Iris pigment epithelial cell (primary cell): ENCODE data around the gene TGFB2.

ENCODE experiments used
- DNase-seq: peaks from one replicate; pipeline ENCODE4 v3.0.0-alpha.2; 2011; ENCODE audit warnings: low read depth

TGFB2 gene

DNA sequence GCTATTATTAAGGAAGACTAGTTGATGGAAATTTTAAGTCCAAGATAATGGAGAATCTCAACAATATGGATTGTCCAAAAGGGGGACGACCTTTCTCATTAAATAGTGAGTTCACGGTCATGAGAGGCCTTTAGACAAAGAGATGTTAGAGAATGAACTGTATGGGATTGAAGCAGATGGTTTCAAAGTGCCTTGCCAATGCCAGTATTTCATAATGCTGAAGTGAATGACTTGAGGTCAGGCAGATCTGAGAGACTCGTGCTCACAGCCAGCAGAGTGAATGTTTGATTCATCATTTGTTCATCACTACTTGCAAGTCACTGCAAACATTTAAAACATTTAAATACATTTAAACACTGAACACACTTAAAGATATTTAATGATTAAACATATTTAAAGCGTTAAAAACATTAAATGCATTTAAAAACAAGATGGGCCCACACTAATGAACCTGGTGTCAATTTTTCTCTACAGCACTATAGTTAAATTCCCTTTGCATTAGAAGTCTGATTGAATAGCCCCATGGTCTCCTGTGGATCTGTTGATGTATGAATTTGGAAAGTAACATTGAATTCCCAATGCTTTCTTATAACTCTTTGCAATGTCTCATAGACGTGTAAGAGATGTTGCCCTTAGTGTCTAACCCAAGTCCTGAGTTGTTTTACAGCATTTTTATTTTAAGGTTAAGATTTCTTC lies 80.7 kb downstream of the TGFB2 start:
- peak; percentile 96 for DNase-seq

DNA sequence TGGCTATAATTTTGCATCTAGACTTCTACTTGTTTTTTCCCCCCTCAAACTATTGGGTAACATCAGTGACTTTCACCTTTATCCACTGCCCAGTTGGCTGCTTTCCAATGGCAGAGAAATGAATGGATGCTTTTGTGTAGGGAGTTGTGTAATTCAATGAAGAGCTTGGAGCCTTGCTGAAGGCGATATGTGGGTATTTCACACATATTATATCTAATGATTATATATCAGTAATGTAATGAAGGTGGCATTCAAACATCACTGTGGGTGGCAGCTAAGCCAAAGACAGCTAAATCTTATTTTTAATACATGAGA lies 81.2 kb downstream of the TGFB2 start:
- peak; percentile 86 for DNase-seq

DNA sequence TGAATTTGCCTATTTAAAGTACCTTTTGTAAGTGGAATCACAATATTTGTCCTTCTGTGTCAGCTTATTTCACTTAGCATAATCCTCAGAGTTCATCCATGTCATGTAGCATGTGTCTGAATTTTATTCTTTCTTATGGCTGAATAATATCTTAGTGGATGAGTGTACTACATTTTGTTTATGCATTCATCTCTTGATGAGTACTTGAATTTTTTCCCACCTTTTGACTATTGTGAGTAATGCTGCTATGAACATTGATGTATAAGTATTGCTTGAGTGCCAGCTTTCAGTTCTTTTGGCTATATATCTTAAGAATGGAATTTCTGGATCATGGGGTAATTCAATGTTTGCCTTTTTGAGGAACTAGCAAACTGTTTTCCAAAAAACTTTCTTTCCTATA lies 84.2 kb downstream of the TGFB2 start:
- peak; percentile 51 for DNase-seq

DNA sequence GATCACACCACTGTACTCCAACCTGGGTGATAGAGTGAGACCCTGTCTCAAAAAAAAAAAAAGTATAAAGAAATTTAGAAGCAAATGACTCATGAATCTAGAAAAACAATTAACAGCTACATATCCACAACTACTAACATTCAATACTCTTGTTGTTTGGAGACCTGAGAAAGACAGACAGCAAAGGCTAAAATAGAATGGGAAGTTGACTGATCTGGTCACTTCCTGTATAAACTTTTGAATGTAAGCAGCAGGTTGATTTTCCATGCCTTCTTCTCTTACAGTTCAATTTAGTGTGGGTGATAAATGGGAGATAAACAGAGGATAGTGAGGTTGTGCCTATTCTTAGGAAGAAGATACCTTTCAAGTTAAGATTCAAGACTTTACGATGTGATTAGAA lies 85.2 kb downstream of the TGFB2 start:
- DNase-seq = no peak

DNA sequence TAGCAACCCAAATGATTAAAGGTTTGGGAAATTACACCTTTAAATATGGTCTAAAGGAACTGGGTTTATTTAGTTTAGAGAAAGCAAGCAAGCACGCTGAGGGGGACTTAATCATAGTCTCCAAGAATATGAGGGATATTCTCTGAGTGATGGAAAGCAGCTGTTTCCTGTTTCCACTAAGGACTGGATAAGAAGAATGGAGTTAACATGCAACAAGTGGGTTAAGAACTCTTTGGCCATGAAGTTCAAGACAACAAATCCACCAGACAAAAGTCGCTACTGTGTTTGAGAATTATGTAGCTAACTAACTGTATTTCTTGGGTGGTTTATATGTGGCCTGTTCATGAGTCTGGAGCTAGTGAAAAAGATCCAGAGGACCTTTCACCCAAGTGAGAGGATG lies 85.7 kb downstream of the TGFB2 start:
- peak; percentile 47 for DNase-seq

DNA sequence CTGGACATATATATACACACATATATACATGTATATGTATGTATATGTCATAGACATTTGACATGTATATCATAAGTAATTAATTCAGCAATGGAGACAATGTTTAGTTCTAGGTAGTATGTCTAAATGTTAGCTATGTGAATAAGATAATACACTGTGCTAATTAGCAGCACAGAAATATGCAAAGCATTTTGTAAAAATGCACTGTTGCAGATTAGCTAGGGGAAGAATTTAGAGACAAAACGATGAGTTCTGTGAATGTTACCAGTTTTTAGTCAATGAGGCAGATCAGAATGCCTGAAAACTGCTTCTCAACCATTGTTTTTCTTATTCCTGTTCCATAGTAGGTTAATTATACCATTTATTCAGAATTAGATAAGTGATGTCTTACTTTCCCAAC lies 86.3 kb downstream of the TGFB2 start:
- DNase-seq = no peak

DNA sequence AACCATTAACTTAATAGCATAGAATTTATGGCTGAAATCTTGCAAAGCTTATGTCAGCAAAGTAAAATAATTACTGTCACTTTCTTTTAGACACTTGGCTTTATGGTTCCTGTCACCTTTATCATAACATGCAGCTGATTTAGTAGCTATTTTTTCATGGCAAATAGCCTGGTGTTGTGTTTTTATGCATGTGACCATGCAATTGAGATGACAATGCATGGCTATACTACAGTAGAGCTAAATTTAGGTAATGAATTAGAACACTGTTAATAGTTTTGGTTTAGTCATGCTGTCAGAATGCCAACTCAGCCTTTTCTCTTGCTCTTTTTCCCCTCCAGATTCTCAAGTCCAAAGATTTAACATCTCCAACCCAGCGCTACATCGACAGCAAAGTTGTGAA lies 88.6 kb downstream of the TGFB2 start:
- DNase-seq = peak; percentile 51

DNA sequence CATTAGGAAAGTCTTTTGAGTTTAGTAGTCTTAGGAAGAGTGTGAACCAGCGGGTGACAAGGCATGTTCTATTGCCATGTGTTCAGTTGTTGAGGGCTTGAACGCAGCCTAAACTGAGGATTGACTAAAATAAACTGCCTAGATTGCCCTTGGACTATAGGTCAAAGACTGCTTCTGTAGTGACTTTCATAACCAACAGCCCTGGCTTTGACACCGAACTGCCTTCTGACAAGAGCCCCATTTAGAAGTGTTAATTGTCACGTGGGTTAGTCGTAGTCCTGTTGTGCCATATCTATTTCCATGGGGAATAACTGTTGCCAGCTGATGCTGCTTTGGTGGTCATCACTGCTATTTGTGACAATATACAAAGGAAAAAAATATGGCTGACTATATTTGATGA lies 90.4 kb downstream of the TGFB2 start:
- no peak for DNase-seq

DNA sequence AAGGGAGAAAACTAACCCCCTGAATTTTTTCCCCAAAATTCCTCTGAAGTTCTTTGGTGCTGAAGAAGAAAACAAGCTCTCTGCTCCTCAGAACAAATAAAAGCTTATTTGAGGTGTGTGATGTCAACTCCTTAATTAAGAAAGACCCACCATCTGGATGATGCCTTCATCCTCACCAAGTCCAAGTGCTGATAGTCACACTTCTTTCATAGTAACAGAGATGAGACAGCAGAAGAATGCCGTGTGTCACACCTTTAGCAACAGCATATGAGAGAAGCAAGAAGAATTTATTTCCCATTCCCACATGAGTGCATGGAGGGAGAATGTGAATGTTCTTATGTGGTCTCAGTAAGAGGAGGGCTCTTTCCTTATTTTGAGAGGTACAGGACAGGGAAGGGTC lies 91.2 kb downstream of the TGFB2 start:
- no peak for DNase-seq

DNA sequence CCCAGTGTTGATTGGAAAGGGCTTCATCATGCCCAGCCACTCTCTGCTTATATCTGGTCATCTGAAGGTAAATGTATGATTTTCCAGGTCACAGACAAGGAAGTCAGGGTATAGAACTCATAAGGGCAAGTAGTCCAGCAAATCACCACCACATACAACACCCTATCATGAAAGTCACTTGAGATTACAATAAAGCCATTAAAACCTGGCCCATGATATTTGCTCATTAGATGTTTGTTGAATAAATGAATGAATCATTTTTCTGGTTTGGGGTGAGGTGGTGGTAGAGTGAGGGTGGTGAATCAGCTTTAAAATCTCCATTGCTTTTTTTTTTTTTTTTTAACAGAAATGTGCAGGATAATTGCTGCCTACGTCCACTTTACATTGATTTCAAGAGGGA lies 91.9 kb downstream of the TGFB2 start:
- no peak for DNase-seq

DNA sequence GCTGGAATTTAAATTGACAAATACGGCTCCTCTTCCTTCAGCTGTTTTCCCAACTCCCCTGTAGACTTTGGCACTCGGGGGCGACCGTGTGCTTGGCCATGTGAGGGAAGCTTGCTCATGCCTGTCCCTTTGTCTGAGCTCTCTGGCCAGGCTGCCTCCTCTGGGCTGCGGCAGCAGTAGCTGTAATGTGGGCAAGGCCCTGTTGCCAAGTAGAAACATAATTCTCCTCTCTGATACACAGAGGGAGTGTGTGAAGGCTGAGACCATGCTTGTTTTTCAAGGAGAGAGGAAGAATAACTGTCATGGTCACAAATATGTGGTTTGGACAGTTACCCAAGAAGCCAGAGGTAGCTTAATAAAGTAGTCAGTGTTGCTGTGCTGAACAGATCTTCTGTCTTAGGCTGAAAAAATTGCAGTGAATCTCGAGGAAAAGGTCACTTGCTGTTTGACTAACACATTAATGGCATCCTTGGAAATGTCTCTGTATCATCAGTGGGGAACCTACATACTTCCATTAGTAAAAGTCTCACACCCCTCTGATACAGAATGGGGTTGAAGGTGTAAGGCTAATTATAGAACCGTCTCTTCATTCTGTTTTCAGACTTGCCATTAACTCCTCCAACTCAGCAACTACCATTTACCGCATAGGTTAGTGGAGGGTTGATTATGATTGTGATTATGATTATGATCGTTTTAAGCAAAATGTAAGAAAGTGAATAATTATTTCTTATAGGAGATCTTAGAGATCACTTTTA lies 94.6 kb downstream of the TGFB2 start:
- peak; percentile 42 for DNase-seq

DNA sequence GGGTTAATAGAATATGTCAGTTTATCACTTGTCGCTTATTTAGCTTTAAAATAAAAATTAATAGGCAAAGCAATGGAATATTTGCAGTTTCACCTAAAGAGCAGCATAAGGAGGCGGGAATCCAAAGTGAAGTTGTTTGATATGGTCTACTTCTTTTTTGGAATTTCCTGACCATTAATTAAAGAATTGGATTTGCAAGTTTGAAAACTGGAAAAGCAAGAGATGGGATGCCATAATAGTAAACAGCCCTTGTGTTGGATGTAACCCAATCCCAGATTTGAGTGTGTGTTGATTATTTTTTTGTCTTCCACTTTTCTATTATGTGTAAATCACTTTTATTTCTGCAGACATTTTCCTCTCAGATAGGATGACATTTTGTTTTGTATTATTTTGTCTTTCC lies 98.1 kb downstream of the TGFB2 start:
- DNase-seq = no peak

DNA sequence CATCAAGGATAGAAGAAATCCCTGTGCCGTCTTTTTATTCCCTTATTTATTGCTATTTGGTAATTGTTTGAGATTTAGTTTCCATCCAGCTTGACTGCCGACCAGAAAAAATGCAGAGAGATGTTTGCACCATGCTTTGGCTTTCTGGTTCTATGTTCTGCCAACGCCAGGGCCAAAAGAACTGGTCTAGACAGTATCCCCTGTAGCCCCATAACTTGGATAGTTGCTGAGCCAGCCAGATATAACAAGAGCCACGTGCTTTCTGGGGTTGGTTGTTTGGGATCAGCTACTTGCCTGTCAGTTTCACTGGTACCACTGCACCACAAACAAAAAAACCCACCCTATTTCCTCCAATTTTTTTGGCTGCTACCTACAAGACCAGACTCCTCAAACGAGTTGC lies 99.0 kb downstream of the TGFB2 start:
- no peak for DNase-seq

DNA sequence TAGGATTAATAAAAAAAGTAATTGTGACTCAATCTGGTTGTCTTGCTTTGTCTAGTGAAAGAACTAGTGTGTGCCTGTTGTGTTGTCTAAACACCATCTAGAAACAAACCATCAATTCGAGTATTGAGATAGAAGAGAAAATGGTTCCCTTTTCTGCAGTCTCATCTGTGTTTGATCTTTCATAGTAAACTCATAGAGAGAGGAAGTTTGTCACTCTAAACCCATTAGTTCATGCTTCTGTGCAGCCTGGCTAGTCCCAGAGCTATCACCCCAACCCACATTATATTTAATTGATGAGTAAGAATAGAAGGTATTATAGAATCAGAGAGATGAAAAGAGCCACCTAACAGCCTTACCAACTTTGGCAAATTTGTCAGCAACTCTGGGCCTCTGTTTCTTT lies 99.5 kb downstream of the TGFB2 start:
- DNase-seq = no peak

DNA sequence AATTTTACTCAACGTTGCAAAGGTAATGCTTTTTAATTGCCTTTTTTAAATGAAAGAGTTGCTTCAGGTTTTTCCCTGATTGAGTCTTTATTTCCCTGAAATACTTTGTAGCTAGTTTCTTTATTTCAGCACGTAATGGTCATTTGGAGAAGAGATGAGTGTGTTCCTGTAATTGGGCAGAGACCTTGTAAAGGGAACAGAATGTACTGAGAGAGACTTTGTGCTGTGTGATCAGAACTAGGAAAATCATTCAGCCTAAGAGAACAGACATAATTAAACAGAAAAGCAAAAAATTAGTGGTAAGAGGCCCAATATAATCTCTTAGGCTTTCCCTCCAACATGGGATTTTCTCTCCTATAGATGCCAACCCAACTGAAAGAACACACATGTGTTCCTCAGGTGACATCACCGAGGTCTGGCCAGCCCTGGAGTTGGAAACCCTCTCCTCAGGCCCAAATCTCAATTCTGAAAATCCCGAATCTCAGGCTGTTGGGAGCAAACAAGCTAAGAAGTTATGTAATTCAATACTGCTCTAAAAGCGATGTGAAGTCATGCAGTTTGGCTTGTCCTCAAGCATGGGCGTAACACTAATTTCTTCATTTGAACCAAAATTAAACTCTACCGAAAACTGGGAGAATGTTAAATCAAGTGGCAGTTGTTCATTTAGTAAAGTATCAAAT lies 102.0 kb downstream of the TGFB2 start:
- DNase-seq = no peak

DNA sequence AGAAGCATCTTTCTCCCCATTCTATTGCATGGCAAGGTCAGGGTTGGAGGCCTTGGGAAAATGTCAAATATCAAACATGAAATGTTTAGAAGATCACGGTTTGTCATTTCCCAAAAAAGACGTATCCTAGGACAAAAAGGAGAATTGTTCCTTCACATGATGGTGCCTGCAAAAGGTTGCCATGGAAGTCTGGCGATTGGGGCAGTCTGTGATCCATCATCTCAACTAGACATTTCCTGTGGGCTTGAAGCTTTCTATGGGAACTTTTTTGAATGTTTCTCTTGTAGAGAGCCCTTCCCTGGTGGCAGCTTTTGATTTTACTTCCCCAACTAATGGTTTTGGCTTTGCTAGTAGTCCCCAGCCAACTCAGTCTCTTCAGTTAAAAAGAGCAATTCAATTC lies 106.3 kb downstream of the TGFB2 start:
- DNase-seq = no peak

DNA sequence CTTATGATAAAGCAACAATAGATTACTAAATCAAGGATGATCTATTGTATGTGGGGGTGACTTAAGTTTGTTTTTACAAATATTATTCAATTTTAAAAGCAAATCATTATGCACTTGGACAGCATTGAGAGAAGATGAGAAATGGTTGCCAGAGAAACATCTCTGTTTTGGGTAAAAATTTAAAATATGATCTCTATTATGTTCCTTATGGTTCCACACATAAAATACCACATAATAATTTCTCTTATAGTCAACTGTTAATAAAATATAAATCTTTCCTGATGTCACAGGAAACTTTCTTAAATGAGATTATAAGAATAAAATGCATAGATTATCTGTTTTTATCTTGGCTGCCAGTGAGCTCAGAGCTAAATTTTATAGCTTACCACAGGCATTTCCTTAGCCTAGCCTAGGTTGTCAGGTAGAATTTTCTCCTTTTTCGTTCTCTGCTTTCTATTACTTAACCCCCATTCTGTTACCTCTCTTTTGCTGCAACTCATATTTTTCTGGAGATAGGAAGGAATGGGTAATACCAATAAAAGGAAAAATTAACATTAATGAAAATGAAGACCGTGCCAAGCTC lies 109.7 kb downstream of the TGFB2 start:
- no peak for DNase-seq

DNA sequence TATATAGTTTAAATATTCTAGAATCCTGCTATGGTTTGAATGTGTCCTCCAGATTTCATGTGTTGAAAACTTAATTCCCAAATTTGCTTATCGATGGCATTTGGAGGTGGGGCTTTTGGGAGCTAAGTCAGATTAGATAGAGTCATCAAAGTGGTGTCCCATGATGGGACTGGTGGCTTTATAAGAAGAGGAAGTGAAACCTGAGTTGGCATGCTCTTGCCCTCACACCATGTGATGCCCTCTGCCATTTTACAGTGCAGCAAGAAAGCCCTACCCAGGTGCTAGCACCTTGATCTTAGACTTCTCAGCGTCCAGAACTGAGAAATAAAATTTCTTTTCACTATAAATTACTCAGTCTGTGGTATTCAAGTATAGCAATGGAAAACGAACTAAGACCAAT lies 111.3 kb downstream of the TGFB2 start:
- no peak for DNase-seq

DNA sequence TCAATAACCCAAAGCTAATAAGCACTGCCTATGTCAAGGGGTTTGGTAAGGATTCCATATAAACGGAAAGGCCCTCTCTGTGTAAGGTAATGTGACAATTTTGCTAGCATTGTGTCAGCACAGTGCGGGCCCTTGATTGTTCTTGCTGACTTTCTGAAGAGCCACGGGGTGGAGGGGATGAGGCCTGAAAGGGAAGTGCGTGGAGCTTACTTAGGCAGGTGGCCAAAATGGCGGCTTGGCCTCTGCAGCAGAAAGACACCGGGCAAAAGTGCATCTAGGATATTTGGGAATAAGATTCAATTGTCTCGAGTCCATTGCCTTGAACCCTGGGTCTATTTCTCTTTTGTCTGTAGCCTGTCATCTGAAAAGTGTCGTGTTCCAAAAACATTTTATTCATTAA lies 114.3 kb downstream of the TGFB2 start:
- DNase-seq = no peak

DNA sequence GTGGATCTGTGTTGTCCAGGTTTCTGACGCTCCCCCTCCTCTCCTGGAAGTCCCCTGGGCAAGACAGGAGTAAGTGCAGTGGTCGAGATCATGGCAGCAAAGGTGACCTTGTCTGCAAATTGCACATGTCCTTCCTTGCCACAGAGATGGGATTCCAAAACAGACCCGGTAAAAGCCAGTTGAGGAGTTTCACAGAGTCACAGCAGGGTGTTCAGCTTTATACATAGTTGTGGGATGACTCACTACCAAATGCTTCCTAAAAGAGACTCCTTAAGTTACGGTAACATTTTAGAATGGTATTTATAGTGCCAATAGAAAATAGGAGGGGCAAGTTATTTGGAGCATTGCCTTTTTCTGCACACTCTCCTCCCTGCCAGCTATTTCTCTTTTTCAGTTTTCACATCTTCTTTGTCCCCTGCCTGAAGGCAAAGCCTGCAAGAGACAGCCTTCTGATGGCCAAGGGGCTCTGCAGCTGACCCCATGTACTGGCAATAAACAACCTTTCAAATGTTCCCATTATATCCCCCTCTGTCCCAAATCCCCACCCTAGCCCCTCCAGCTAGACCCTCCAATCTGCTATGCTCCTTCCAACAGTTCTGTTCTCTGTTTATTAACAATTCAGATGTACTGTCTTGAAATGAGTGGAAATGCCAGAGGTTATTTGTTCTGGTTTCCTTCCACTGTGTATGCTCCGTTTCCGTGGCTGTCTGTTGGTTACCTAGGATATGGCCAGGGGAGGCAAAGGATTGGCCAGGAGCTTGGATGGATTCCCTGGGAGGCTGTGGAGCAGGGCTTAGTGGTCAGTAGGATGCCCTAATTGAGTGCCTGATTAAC lies 115.0 kb downstream of the TGFB2 start:
- peak; percentile 91 for DNase-seq

DNA sequence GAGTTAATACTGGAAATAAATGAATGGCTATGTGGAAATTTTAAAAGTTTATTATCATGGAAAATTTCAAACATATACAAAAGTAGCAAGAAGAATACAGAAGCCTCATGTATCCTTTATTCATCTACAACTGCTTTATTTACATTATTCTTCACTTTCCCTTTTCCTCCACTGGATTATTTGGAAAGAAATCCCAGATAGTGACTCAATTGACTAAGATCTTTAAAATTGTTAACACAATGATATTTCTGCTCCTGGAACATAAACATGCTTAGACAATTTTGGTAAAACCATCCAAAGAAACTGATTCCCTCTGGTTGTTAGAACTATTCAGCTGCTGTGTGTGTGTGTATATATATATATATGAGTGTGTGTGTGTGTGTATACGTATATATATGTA lies 116.2 kb downstream of the TGFB2 start:
- DNase-seq = no peak

DNA sequence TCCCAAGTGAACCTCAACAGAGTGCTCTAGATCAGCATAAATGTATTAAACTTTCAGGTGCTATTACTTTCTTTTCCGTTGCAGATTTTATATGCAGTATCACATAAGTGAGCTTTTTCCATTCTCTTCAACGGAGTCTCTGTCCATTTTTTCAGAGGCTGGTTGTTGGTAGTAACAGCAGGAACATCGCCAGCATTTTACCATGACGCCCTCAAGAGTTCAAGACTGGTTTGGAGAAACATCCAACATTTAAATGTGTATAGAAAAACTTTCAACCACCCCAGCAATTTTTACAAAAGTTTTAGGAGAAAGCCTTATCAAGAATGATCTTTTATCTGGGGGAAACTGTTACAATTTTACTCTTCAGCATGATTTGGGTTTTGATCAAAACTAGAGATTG lies 117.0 kb downstream of the TGFB2 start:
- no peak for DNase-seq
